Endodermal cell (in vitro differentiated cells): Measurements from ENCODE around the gene NACC1. TPM values are rescaled to one million over a fixed set of nuclear protein-coding genes. Genes with fewer than 3 reads are reported as not detected.

Experiments
- DNase-seq: peaks from one replicate; pipeline ENCODE4 v3.0.0-alpha.2; 2017
- H3K27ac ChIP-seq: 2 replicates; pipeline ENCODE4 v1.5.1; 2013; ENCODE audit warnings: mild to moderate bottlenecking, low read depth, low read length, moderate library complexity
- H3K27me3 ChIP-seq: 2 replicates; pipeline ENCODE4 v1.6.1; 2013; ENCODE audit warnings: mild to moderate bottlenecking, low read length, moderate library complexity; ENCODE audit not compliant: insufficient read depth, control insufficient read depth, poor library complexity, severe bottlenecking
- H3K36me3 ChIP-seq: 2 replicates; pipeline ENCODE4 v1.7.0; 2013; ENCODE audit warnings: mild to moderate bottlenecking, low read length, moderate library complexity; ENCODE audit not compliant: control insufficient read depth, insufficient read depth
- H3K4me1 ChIP-seq: one replicate; pipeline ENCODE4 v1.7.0; 2013; ENCODE audit warnings: low read length; ENCODE audit not compliant: control insufficient read depth, insufficient read depth
- H3K4me3 ChIP-seq: 2 replicates; pipeline ENCODE4 v1.5.1; 2013; ENCODE audit warnings: mild to moderate bottlenecking, low read length, moderate library complexity
- H3K9ac ChIP-seq: 2 replicates; pipeline ENCODE4 v1.6.1; 2013; ENCODE audit warnings: mild to moderate bottlenecking, low read length, moderate library complexity; ENCODE audit not compliant: poor library complexity, severe bottlenecking; ENCODE audit errors: extremely low read depth
- H3K9me3 ChIP-seq: 2 replicates; pipeline ENCODE4 v1.6.1; 2013; ENCODE audit warnings: mild to moderate bottlenecking, low read length, moderate library complexity; ENCODE audit not compliant: control insufficient read depth
- H3K27ac Mint-ChIP-seq: 2 replicates; pipeline ENCODE4 v1.8.0; 2020; ENCODE audit warnings: mixed read lengths
- H3K27me3 Mint-ChIP-seq: 2 replicates; pipeline ENCODE4 v1.8.0; 2021; ENCODE audit warnings: mild to moderate bottlenecking, mixed read lengths; ENCODE audit not compliant: insufficient read depth
- H3K36me3 Mint-ChIP-seq: 2 replicates; pipeline ENCODE4 v1.8.0; 2020; ENCODE audit warnings: low read depth, mixed read lengths
- H3K4me1 Mint-ChIP-seq: 2 replicates; pipeline ENCODE4 v1.8.0; 2020; ENCODE audit warnings: mixed read lengths
- H3K4me3 Mint-ChIP-seq: 2 replicates; pipeline ENCODE4 v1.8.0; 2020; ENCODE audit warnings: mild to moderate bottlenecking, moderate library complexity, mixed read lengths
- H3K9me3 Mint-ChIP-seq: 2 replicates; pipeline ENCODE4 v1.8.0; 2020; ENCODE audit warnings: mild to moderate bottlenecking, mixed read lengths
- WGBS, 2 experiments: methylation state at CpG; one replicate each; pipeline versions ENCODE4 v1.1.5 to v1.1.7; 2013; ENCODE audit warnings: missing lambda C conversion rate in 2 of 2, mixed read lengths in 1 of 2; ENCODE audit not compliant: insufficient coverage in 1 of 2, insufficient read length in 1 of 2; 5-methylcytosine and 5-hydroxymethylcytosine counted together
- total RNA-seq, 2 donors: library from RNA; stranded (reverse); fragmentation: NEBNext Ultra II Directional in 1 of 2; extraction: Animal tissue kit (Norgen Biotek cat#: 25700) in 1 of 2; gene quantifications; 2 replicates in 1 of 2; 3 replicates in 1 of 2; pipeline ENCODE4 v1.2.1, GENCODE V29; 2021
- TF ChIP-seq, protein P1 (sequence below): fragments of 200-600 bp; sonication (generic); conservative IDR thresholded peaks from 2 replicates; pipeline ENCODE4 v1.5.0; 2021; ENCODE audit warnings: antibody characterized with exemption, mild to moderate bottlenecking

The NACC1 gene
- total RNA-seq, 2 donors from 2014 or later, result 164 to 172 TPM

DNA sequence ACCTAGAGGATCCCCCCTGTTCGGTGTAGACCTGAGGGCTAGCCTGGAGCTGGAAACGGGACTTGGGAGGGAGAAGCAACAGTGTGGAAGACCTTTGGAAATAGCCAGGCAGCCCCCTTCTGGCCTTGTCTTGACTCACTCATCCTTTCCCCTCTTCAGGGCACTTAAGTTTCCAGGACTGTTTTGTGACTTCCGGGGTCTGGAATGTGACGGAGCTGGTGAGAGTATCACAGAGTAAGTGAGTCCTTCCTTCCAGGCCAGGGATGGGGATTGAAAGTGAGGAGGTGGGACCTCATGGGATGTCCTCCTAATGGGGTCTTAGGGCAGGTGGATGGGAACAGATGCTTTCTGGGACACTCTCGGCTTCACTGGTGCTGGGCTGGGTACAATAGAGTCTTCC lies 44.8 kb upstream of the NACC1 start:
- H3K27me3 ChIP-seq, result no peaks in the 10 kb centered on the region

DNA sequence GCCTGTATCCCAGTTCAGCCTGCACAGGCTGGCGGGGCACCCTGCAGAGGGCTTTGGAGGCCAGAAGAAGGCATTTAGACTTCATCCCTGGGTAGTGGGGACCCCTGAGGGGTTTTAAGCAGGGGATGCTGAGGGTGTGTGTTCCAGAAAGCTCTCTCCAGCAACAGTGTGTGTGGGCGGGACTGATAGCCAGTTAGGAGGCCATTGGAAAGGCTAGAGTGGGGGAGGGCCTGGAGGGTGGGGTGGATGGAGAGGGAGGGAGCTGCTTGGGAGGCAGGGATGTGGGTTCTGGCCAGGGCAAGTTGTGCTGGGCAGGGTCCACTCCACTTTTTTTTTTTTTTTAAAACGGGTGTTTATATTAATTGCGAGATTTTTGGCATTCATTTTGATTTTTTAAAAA lies 43.7 kb upstream of the NACC1 start:
- H3K4me1 Mint-ChIP-seq, result peaks cover 30% of the 10 kb centered on the region
- H3K4me3 ChIP-seq, result no peak overlapping the region
- no peak overlapping the region for H3K27ac Mint-ChIP-seq
- no peak overlapping the region for H3K4me3 Mint-ChIP-seq
- H3K9me3 Mint-ChIP-seq, result no peaks in the 10 kb centered on the region
- WGBS, 2 experiments, result 91 to 100% methylated on average over 1 to 4 of the region's 4 CpGs
- TF ChIP-seq, protein P1, sequence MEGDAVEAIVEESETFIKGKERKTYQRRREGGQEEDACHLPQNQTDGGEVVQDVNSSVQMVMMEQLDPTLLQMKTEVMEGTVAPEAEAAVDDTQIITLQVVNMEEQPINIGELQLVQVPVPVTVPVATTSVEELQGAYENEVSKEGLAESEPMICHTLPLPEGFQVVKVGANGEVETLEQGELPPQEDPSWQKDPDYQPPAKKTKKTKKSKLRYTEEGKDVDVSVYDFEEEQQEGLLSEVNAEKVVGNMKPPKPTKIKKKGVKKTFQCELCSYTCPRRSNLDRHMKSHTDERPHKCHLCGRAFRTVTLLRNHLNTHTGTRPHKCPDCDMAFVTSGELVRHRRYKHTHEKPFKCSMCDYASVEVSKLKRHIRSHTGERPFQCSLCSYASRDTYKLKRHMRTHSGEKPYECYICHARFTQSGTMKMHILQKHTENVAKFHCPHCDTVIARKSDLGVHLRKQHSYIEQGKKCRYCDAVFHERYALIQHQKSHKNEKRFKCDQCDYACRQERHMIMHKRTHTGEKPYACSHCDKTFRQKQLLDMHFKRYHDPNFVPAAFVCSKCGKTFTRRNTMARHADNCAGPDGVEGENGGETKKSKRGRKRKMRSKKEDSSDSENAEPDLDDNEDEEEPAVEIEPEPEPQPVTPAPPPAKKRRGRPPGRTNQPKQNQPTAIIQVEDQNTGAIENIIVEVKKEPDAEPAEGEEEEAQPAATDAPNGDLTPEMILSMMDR, result no peak
- no peaks in the 10 kb centered on the region for H3K27me3 ChIP-seq
- H3K36me3 Mint-ChIP-seq, result no peaks in the 10 kb centered on the region
- no peak overlapping the region for H3K9ac ChIP-seq
- H3K9me3 ChIP-seq, result no peaks in the 10 kb centered on the region
- H3K27ac ChIP-seq, result no peak overlapping the region
- peaks cover 17% of the 10 kb centered on the region for H3K4me1 ChIP-seq
- no peaks in the 10 kb centered on the region for H3K36me3 ChIP-seq
- peaks cover 48% of the 10 kb centered on the region for H3K27me3 Mint-ChIP-seq
- no peak for DNase-seq

More for the DNA sequence above, 44.8 kb upstream of the NACC1 start:
- no peak overlapping the region for H3K27ac ChIP-seq
- H3K4me1 Mint-ChIP-seq, result peaks cover 32% of the 10 kb centered on the region
- TF ChIP-seq, protein P1, result peak; percentile 40
- no peaks in the 10 kb centered on the region for H3K9me3 Mint-ChIP-seq
- no peak overlapping the region for H3K27ac Mint-ChIP-seq
- H3K27me3 Mint-ChIP-seq, result peaks cover 51% of the 10 kb centered on the region
- H3K4me3 ChIP-seq, result no peak overlapping the region
- H3K36me3 Mint-ChIP-seq, result no peaks in the 10 kb centered on the region
- peak; percentile 48 for DNase-seq
- H3K36me3 ChIP-seq, result no peaks in the 10 kb centered on the region
- H3K9me3 ChIP-seq, result no peaks in the 10 kb centered on the region
- H3K4me3 Mint-ChIP-seq, result no peak overlapping the region
- peaks cover 12% of the 10 kb centered on the region for H3K4me1 ChIP-seq
- H3K9ac ChIP-seq, result no peak overlapping the region
- WGBS, 2 experiments, result 79 to 100% methylated on average over 1 to 5 of the region's 5 CpGs

DNA sequence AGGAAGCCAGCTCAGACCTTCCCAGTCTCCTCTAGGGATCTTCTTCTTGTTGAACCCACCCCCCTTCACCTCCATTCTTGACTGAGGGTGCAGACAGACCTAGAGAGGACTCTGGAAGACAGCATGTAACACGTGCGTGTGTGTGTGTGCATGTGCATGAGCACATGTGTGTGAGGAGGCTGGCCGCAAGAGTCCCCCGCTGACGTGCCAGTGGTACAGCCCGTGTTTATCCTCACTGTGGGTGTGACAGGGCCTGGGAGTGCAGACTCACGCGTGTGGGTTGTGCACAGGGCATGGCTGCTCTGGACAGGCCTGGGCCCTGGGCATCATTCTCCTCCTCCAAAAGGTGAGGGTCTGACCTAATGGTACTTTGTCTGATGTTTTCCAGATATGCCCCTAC lies 41.7 kb upstream of the NACC1 start:
- Histone ChIP-seq H3K4me3 (no peak overlapping the region), H3K27ac (no peak overlapping the region), H3K27me3 (no peaks in the 10 kb centered on the region), H3K9me3 (no peaks in the 10 kb centered on the region), H3K36me3 (no peaks in the 10 kb centered on the region), H3K9ac (no peak overlapping the region), H3K4me1 (peaks cover 10% of the 10 kb centered on the region)
- Mint-ChIP-seq H3K27me3 (peaks cover 43% of the 10 kb centered on the region), H3K4me1 (peaks cover 22% of the 10 kb centered on the region), H3K4me3 (no peak overlapping the region), H3K9me3 (no peaks in the 10 kb centered on the region), H3K27ac (no peak overlapping the region), H3K36me3 (no peaks in the 10 kb centered on the region)
- 90 to 94% methylated on average over 8 of the region's 8 CpGs for WGBS, 2 experiments
- DNase-seq, result no peak
- TF ChIP-seq, protein P1, result no peak
